Esophagus muscularis mucosa (tissue), 4 donors: Measurements from ENCODE around the gene SFTA2. TPM values are rescaled to one million over a fixed set of nuclear protein-coding genes. Genes with fewer than 3 reads are reported as not detected.

ENCODE experiments used
- DNase-seq: peaks from one replicate; pipeline ENCODE4 v3.0.0-alpha.2; 2017; ENCODE audit errors: extremely low spot score
- H3K27ac ChIP-seq, 4 donors: fragments of 200-600 bp; sonication (generic); replicated peaks in 1 of 4; 1 replicate in 3 of 4; 2 replicates in 1 of 4; pipeline ENCODE4 v1.5.1; 2016 to 2019; ENCODE audit warnings: mild to moderate bottlenecking in 1 of 4
- H3K27me3 ChIP-seq, 4 donors: fragments of 200-600 bp; sonication (generic); one replicate each; pipeline versions ENCODE4 v1.5.1 to v1.6.0; 2016 to 2019
- H3K36me3 ChIP-seq, 4 donors: fragments of 200-600 bp; sonication (generic); one replicate each; pipeline ENCODE4 v1.5.1; 2016 to 2019
- H3K4me1 ChIP-seq, 4 donors: fragments of 200-600 bp; sonication (generic); one replicate each; pipeline ENCODE4 v1.5.1; 2016 to 2019
- H3K4me3 ChIP-seq, 4 donors: fragments of 200-600 bp; sonication (generic); 1 replicate in 2 of 4; 2 replicates in 2 of 4; pipeline ENCODE4 v1.5.1; 2016 to 2019; ENCODE audit warnings: mild to moderate bottlenecking in 4 of 4, moderate library complexity in 1 of 4
- H3K9me3 ChIP-seq, 4 donors: fragments of 200-600 bp; sonication (generic); 1 replicate in 3 of 4; 2 replicates in 1 of 4; pipeline ENCODE4 v1.5.1; 2016 to 2019
- EP300 ChIP-seq: sonication (generic); formaldehyde crosslinking; IDR thresholded peaks from one replicate; pipeline ENCODE4 v1.6.1; 2017; ENCODE audit warnings: antibody characterized with exemption
- POLR2A ChIP-seq: fragments of 450-650 bp; IDR thresholded peaks from one replicate; pipeline ENCODE4 v1.6.1; 2017; ENCODE audit warnings: antibody characterized with exemption, moderate library complexity, mild to moderate bottlenecking, low read depth
- POLR2AphosphoS5 ChIP-seq, 2 donors: sonication (generic); formaldehyde crosslinking; IDR thresholded peaks; one replicate each; pipeline ENCODE4 v1.6.1; 2017; ENCODE audit warnings: antibody characterized with exemption in 2 of 2
- WGBS: methylation state at CpG from one replicate; pipeline ENCODE4 v1.1.5; 2018; 5-methylcytosine and 5-hydroxymethylcytosine counted together
- intact Hi-C: fragments of 100-400 bp; cut with DNase I; formaldehyde crosslinking; loops from one replicate; pipeline ENCODE4 v1.15.1; 2023
- total RNA-seq, 4 donors: library from RNA; depleted of rRNA; stranded (reverse); fragments of >200 nt; gene quantifications; one replicate each; pipeline versions ENCODE4 v1.1.0 to v1.2.1, GENCODE V29; 2016
- TF ChIP-seq, protein P1 (sequence below), 3 experiments: fragments of 200-600 bp in 2 of 3; fragments of 450-650 bp in 1 of 3; sonication (generic) in 2 of 3; IDR thresholded peaks; one replicate each; pipeline ENCODE4 v1.5.1; 2017 to 2019; ENCODE audit warnings: antibody characterized with exemption in 3 of 3, mild to moderate bottlenecking in 2 of 3, moderate library complexity in 1 of 3

Gene SFTA2
- total RNA-seq, 4 donors from 2014 or later: 1.1 TPM; not detected in 3

DNA sequence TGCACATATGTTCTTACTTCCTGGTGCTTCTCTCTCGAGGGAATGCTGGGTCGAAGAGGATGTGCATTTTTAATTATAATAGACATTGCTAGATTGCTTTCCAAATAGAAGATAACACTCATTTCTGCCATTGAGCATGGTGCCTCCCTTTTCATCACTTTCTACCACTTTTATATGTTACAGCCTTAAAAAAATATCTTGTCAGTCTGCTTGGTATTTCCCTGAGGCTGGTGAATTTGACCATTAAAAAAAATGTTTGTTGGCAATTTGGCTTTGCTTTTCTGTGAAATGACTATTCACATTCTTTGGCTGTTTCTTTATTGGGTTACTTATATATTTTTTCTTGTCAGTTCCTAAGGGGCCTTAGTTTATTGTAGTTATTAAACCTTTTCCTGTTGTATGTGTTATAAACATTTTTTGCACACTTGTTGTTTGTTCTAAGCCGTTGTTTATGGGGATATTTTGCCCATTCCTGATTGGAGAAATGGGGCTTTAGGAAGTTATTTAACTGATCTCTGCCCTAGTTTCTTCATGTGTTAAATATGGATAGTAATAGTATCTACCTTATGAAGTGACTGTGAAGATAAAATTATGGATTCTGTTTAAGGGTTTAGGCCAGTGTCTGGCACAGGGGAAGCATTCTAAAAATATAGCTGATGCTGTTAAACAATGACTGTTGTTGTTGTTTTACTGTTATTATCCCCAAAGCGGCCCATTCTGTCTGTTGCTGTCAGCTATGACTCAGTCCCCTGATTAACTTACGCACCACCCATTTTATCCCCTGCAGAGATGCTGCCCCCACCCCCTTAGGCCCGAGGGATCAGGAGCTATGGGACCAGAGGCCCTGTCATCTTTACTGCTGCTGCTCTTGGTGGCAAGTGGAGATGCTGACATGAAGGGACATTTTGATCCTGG, 43.8 kb downstream of the SFTA2 start:
- H3K27ac ChIP-seq: no peak overlapping the region
- 75% methylated on average over 6 of the region's 6 CpGs for WGBS
- peaks cover 25 to 61% (median 47%) of the 10 kb centered on the region in 4 donors for H3K4me1 ChIP-seq
- no peak for TF ChIP-seq POLR2A
- TF ChIP-seq, protein P1, sequence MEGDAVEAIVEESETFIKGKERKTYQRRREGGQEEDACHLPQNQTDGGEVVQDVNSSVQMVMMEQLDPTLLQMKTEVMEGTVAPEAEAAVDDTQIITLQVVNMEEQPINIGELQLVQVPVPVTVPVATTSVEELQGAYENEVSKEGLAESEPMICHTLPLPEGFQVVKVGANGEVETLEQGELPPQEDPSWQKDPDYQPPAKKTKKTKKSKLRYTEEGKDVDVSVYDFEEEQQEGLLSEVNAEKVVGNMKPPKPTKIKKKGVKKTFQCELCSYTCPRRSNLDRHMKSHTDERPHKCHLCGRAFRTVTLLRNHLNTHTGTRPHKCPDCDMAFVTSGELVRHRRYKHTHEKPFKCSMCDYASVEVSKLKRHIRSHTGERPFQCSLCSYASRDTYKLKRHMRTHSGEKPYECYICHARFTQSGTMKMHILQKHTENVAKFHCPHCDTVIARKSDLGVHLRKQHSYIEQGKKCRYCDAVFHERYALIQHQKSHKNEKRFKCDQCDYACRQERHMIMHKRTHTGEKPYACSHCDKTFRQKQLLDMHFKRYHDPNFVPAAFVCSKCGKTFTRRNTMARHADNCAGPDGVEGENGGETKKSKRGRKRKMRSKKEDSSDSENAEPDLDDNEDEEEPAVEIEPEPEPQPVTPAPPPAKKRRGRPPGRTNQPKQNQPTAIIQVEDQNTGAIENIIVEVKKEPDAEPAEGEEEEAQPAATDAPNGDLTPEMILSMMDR (IDR thresholded peaks at IDR 0.05): no peak
- TF ChIP-seq POLR2AphosphoS5 (IDR thresholded peaks at IDR 0.05): no peak
- no peak for TF ChIP-seq EP300
- peaks cover 0 to 43% (median 32%) of the 10 kb centered on the region in 4 donors for H3K36me3 ChIP-seq
- intact Hi-C loops: loop anchor here (10.0 kb wide), 1 partner anchor 203 kb away; the partner anchor contains the start of gene PPP1R18
- H3K4me3 ChIP-seq: no peak overlapping the region
- no peaks in the 10 kb centered on the region for H3K9me3 ChIP-seq
- H3K27me3 ChIP-seq: no peaks in the 10 kb centered on the region
- DNase-seq: no peak

DNA sequence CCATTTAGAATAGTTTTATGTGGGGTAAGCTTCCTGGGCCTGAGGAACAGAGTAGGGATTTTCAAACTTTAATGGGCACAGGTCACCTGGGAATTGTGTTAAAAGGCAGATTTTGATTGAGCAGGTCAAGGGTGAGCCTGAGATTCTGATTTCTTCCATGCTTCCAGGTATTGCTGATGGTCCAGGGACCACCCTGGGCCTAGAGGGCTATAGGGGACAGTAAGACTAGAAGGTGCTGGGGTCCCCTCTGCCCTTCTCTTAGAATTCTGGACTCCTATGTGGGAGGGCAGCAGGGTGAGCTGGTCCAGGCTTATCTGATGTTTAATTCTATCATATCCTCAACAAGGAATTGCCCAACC, 45.1 kb downstream of the SFTA2 start:
- Histone ChIP-seq H3K36me3 (peaks cover 0 to 30% (median 19%) of the 10 kb centered on the region in 4 donors), H3K4me3 (no peak overlapping the region), H3K4me1 (peaks cover 34 to 74% (median 59%) of the 10 kb centered on the region in 4 donors), H3K27ac (peak overlapping the region; percentile 85 to 93 (median 90)), H3K9me3 (no peaks in the 10 kb centered on the region), H3K27me3 (no peaks in the 10 kb centered on the region)
- no peak for DNase-seq
- TF ChIP-seq, protein P1 (IDR thresholded peaks at IDR 0.05): no peak
- TF ChIP-seq EP300: no peak
- TF ChIP-seq POLR2AphosphoS5 (IDR thresholded peaks at IDR 0.05): no peak
- no peak for TF ChIP-seq POLR2A
- intact Hi-C loops: loop anchor here (10.0 kb wide), 1 partner anchor 202 kb away; the partner anchor contains the start of gene PPP1R18

DNA sequence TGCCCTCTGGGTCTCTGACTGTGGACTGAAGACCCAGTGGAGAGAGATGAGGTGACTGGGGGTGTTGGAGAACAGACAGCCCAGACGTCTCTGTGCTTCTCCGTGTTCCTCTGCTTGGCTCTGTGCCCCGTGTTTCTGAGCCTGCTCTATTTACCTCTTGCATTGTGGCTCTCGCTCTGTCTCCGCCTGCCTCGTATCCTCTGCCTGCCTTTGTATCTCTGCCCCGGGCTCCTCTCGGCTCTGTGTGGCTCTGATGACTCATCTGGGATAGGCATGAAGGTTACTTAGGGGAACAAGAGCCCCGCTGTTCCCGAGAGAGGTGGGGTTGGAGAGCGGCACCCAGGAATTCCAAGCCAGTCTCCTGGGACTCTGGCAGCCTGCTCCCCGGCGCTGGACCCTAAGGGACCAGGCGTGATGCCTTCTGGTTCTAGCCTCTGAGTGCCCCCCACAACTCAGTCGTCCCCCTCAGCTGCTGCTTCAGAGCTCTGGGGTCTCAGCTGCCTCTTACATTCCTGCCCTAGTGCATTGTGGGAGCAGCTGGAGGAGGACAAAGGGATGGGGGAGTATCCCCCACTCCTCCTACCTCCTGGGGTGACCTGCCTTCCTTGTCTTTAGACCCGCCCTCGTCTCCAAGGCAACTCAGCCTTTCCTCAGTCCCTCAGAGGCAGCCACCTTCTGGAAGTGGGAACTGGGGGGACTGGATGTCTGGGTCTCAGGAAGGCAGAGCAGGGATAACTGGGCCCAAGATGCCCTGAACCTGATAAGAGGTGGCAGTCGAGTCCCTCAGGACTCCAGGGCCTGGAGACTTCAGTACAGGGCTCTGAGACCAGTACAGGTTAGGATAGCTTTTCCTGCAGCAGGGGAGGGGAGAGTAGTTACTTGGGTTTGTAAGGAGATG, 45.7 kb downstream of the SFTA2 start:
- TF ChIP-seq POLR2AphosphoS5 (IDR thresholded peaks at IDR 0.05): peak; percentile 48 to 63
- TF ChIP-seq, protein P1 (IDR thresholded peaks at IDR 0.05): no peak
- H3K36me3 ChIP-seq: peaks cover 0 to 26% (median 18%) of the 10 kb centered on the region in 4 donors
- H3K4me1 ChIP-seq: peaks cover 34 to 75% (median 61%) of the 10 kb centered on the region in 4 donors
- intact Hi-C loops: loop anchor here (10.0 kb wide), 1 partner anchor 201 kb away; the partner anchor contains the start of gene PPP1R18
- WGBS: 37% methylated on average over 17 of the region's 18 CpGs
- no peak for DNase-seq
- peak overlapping the region; percentile 85 to 93 (median 90) for H3K27ac ChIP-seq
- H3K4me3 ChIP-seq: peak overlapping the region; percentile 67 to 87 (median 77)
- no peaks in the 10 kb centered on the region for H3K27me3 ChIP-seq
- H3K9me3 ChIP-seq: no peaks in the 10 kb centered on the region

DNA sequence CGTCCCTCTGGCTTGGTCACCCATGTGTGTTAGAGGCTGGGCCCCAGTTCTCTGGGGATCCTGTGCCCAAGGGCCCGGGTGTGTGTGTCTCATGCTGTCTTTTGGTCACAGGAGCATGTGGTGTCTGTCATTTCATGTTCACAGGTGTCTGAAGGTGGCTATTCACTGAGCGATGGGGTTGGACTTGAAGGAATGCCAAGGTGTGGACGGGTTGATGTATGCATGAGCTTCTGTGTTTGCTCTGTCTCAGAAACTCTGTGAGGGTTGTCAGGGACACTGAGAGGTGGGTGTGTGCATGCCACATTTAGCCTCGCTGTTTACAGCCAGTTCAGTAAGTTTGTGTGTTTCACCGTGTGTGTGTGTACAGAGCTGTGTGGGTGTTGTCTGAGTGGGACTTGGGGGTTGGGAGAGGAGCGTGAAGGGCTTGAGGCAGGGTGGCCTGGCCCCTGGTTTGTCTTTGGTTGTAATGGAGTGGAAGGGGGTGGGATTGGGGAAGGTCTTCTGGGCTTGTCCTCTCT, 46.4 kb downstream of the SFTA2 start:
- H3K36me3 ChIP-seq: peaks cover 0 to 20% (median 13%) of the 10 kb centered on the region in 4 donors
- 35% methylated on average over 6 of the region's 7 CpGs for WGBS
- peaks cover 34 to 72% (median 59%) of the 10 kb centered on the region in 4 donors for H3K4me1 ChIP-seq
- no peaks in the 10 kb centered on the region for H3K9me3 ChIP-seq
- peak overlapping the region; percentile 67 to 87 (median 77) for H3K4me3 ChIP-seq
- no peaks in the 10 kb centered on the region for H3K27me3 ChIP-seq
- DNase-seq: no peak
- TF ChIP-seq POLR2A: no peak
- TF ChIP-seq, protein P1 (IDR thresholded peaks at IDR 0.05): no peak
- no peak for TF ChIP-seq POLR2AphosphoS5 (IDR thresholded peaks at IDR 0.05)
- TF ChIP-seq EP300: no peak
- H3K27ac ChIP-seq: peak overlapping the region; percentile 85 to 93 (median 90)
- intact Hi-C loops: loop anchor here (10.0 kb wide), 1 partner anchor 201 kb away; the partner anchor contains the start of gene PPP1R18
